NCI-H2107 treated with DMSO at 0.1 percent for 48 hours (cell line): ENCODE results near the gene MSL3.
A peak's percentile ranks its signal among the peaks of the same experiment; 100 is the strongest.

Experiments
- DNase-seq: peaks from one replicate; lab custom pipeline; 2025; ENCODE audit not compliant: unreplicated experiment; lab: John Stamatoyannopoulos, UW

MSL3 gene, protein sequence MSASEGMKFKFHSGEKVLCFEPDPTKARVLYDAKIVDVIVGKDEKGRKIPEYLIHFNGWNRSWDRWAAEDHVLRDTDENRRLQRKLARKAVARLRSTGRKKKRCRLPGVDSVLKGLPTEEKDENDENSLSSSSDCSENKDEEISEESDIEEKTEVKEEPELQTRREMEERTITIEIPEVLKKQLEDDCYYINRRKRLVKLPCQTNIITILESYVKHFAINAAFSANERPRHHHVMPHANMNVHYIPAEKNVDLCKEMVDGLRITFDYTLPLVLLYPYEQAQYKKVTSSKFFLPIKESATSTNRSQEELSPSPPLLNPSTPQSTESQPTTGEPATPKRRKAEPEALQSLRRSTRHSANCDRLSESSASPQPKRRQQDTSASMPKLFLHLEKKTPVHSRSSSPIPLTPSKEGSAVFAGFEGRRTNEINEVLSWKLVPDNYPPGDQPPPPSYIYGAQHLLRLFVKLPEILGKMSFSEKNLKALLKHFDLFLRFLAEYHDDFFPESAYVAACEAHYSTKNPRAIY

DNA sequence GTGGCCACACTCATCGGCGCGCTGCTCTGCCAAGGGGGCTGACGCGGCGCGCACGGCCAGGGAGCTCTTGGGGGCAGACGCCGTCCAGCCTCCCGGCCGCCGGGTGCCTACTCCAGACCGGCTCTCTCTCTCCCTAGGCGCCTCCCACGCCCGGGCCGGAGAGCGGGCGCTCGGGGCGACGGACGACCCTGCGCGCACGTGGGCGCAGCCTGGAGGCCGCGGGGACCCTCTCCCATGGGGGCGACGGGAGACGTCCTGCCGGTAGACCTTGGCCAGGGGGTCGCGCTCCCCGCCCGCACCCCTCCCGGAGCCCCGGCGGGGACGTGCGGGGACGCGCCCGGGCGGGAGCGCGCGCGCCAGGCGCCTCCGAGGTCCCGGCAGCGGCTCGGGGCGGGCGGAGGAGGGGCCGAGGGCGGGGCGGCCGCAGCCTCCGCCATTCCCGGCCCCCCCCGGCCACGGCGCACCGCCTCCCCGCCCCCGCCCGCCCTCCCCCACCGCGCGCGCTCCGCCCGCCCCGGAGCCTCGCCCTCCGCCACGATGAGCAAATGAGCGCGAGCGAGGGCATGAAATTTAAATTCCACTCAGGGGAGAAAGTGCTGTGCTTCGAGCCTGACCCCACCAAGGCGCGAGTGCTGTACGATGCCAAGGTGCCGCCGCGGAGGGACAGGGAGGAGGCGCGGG is at the start of gene MSL3:
TSS of gene MSL3 (plus strand) at position 519 of the 681 bp plus-strand sequence. CDS start at position 546, 27 bp downstream.
- DNase-seq = peak; percentile 28

DNA sequence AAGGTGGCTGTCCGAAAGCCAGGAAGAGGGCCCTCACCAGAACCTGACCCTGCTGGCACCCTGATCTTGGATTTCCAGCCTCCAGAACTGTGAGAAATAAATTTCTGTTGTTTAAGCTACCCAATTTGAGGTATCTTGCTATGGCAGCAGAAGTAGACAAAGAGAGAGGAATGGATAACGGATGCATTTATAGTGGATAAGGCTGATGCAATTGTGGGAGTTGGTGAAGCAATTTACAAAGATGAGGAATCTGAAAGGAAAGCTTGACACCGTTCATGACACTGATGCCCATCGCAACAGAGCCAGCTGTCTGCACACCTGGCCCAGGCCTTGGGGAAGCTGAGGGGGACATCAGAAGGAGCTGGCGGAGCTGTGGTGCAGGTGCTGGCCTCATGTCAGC is 35.7 kb upstream of the MSL3 start:
- DNase-seq = no peak

DNA sequence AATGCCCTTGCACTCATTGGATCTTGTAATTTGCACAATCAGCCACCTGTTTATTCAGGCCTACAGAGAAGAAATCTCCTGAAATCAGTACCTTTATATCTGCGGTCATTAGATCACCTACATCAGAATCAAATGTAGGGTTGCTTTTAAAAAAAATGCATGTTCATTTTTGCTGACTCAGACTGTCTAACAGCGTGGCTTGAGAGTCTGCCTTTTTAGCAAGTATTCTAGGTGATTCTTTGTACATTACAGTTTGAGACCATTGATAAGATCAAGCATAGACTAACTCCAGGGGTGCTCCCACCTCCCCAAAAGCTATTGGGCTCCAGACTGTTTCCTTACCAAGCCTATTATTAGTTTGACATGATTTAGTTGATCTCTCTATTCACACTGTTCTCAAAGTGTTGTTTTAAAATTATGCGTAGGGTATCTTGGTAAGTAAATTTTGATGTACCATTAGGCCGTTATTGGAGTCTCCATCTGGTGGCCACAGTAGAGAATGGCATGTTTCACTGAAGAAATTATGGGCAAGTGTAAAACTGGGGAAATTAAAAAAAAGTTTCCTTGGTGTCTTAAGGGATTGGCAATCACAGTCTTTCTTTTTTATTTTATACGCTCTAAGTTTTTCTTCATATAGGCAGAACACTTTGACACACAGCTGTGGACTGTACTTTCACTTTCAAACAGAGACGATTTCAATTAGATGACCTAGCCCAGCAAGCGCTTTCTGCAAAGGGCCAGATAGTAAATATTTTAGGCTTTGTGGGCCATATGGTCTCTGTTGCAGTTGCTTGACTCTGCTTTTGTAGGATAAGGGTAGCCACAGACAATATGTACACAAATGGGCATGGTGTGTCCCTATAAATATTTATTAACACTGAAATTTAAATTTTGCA is 33.7 kb upstream of the MSL3 start:
- DNase-seq = no peak

DNA sequence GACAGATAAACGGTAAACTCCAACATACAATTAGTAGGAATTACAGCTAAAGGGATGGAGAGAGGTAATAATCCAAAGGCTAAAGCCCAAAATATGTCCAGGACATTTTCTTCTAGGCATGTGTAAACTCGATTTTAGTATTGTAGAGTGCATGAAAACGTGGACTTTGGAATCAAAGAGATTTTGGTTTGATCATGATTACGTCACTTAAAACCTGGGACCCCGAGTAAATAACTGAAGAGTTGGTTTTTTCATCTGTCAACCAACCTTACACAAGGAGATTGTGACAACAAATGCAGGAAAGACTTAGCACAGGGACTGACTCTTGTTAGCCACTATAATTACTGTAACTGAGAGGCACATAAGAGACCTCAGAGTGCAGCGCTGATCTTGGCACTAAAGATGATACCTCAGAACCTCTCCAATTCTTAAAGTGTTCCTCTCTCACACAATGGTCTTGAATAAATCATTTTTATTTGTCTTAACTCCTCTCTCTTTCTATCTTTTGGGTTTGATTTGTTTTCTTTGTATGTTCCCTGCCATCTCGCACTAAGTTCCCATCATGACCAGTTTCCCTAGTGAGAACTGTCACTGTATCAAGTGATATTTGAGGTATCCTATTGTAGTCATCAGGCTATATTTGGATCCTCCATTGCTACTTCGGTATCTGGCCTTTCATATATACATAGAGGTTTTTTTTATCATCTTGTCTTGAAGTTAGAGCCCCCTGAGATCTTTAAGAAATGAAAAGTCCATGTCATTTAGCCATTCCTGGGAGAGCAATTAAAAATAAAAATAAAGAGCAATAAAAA is 32.2 kb upstream of the MSL3 start:
- DNase-seq = no peak

DNA sequence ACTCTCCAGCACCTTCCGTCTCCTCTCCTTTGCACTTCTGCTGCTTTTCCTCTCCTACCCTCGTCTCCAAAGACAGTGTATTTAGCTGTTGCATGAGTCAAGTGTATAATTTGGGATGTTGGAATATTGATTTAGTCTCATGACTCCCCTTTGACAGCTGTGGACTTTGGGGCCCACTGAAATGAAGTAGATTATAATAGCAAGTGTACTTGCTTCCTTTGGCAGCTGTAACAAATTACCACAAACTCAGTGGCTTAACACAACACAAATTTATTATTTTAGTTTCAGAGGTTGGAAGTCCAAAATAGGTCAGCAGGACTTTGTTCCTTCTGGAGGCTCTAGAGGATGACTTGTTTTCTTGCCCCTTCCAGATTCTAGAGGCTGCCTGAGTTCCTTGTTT is 29.5 kb upstream of the MSL3 start:
- no peak for DNase-seq

DNA sequence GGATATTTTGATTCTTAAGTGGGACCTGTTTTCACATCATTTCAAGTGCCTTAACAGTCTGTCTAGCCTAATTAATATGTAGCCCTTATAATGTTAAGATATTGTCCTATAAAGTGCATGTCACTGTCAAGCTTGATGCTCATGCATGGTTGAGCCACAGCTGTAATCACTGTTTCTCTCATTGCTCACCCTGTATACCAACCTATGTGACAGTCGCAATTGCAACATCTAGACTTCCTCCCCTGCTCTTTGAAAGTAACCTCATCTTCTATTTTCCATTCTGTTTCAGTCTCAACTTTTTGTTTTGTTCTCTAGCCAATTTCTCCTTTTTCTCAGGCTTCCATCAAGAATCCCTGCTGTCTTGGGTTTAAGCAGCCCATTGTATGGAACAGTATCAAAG is 24.4 kb upstream of the MSL3 start:
- DNase-seq = no peak

DNA sequence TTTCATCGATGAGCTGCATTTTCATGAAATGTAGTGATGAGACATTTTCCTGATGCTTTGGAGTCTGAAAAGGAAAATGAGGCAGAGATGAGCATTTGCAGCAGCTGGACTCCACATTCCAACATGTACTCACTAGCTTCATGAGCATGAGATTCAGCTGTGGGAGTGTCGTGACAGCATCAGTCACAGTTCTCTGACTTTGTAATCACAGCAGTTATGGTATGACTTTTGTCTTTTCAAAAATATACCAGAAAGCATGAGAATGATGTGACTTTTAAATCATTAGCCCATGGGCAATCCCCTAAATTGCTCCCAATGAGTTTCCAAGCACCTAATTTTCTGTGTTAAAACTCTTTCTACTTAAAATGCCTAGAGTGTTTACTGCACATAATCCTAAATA is 18.3 kb upstream of the MSL3 start:
- no peak for DNase-seq

DNA sequence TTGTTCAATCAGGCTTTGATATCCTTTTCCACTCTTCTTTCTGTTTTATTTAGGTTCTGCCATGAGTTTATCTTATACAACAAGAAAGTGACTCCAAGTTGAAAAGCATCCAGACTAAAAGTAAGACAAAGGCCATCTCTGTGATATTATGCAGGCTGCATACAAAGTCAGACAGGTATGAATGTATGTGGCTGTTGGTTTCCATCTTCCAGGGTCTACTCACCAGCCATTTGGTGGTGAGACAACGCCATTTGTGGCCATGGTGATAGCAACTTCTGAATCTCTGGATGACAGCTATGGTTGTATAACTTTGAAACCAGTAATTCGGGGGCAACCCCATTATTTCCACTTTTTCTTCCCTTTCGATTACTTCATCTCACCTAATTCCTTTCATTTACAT is 17.2 kb upstream of the MSL3 start:
- no peak for DNase-seq

DNA sequence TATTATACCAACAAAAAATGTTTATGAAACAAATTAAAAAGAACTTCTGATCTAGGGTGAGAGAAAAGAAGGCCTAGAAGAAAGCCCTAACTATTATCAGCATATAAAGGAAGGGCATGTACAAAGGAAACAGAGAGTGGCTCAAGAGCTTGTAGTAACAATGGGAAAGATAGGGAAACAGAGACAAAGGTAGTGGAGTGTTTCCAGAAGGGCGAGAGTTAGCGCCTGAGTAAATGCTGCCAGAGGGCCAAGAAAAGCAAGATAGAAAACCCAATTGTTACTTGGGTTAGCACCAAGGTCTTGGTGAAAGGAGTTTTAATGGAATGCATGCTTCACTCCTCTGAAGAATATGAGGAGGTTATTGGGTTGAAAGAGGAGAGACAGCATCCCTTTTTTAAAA is 16.5 kb upstream of the MSL3 start:
- no peak for DNase-seq

DNA sequence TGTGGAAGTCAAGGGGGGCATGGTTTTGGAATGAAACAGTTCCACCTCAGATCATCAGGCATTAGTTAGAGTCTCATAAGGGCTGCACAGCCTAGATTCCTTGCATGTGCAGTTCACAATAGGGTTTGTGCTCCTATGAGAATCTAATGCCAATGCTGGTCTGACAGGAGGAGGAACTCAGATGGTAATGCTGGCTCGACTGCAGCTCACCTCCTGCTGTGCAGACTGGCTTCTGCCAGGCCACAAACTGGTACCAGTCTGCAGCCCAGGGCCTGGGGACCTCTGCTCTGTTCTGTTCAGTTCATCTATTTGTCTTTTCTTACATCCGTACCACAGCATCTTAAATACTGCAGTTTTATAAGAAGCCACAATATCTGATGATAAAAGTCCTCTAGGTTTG is 12.2 kb upstream of the MSL3 start:
- DNase-seq = no peak

DNA sequence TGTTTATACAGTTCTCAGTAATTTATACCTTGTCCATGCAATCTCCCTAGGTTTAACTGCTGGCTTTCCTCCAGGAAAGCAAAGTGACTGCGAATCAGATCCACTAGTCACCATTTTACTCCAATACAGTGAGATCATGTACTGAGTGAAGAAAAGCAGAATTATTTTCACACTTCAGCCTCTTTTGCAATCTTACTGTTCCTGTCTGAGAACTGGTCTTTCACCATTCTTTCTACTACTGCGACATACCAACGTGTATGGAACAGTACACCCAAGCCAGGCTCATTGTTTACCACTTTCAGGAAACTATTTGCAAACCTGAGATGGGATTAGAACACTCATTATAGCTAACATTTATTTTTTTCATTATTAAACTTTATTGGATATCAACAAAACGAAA is 8.0 kb upstream of the MSL3 start:
- DNase-seq = no peak

DNA sequence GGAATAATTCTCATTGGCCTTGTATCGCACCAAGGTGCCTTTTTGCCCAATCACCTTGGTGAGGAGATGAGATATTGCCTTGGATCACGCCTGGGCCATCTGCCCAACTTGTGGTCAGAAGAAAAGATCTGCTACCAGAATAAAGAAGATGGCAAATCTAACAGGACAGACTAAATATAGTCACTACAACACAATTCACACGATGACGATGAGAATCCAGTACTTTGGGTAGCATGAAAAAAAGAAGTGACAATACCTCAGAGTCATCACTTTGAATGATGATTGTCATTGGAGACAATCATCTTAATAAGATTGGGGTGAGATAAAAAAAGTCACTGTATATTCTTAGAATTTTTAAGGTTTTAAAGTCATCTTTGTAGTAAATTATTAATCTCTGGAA is 7.3 kb upstream of the MSL3 start:
- no peak for DNase-seq

DNA sequence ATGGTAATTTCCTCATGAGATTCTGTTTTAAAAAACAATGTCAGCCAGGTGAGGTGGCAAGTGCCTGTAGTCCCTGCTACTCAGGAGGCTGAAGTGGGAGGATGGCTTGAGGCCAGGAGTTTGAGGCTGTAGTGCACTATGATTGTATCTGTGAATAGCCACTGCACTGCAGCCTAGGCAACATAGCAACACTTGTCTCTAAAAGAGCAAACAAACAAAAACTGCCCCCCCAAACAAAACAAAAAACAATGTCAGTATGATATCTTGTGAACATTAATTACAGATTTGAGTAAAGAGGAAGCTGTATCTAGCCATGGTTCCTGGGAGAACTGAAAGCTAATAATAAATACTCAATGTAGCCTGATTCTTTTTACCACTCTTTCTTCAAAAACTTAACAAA is 6.8 kb upstream of the MSL3 start:
- DNase-seq = no peak

DNA sequence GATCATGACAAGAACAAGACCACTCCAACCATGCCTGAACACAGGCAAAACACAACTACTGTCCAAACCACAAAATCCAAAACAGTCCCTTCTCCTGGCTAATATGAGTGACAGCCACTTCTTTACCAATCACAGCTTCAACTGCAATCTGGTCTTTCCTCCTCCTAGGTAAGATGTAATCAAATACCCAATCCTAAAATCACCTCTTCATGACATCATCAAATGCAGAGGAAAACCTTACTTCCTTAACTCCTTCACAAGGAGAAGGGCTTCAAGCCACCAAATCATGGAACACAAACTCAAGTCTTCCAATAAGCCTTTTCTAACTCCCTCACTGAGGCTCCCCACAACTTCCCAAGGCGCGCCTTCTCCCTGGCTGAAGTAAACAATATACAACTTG is 4.4 kb upstream of the MSL3 start:
- no peak for DNase-seq

DNA sequence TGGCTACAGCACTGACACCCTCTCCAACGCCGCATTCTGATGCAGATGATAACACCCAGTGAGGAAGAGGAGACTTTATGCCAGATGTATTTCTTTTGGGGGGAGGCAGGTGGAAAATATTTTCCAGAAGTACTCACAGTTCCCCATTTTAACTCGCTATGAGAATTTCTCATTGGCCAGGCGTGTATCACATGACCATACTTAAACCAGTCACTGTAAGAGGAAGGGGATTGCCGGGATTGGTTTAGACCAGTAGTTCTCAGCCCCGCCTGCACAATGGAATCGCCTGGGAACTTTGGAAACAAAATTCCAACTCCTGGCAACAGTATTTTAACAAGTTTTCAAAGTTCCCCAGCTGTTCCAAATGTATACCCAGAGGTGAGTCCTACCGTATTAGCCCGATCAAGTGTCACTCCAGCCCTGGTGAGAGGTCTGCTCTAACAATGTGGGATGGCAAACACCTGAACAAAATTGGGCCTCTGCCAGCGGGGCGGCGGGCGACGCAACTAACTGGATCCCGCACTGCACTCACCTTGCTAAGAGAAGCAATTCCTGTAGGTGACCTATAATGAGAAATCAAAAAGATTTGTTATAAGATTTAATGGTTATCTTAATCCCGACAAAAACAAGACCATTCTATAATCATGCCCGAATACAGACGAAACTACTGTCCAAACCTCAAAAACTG is 2.9 kb upstream of the MSL3 start:
- DNase-seq = no peak

DNA sequence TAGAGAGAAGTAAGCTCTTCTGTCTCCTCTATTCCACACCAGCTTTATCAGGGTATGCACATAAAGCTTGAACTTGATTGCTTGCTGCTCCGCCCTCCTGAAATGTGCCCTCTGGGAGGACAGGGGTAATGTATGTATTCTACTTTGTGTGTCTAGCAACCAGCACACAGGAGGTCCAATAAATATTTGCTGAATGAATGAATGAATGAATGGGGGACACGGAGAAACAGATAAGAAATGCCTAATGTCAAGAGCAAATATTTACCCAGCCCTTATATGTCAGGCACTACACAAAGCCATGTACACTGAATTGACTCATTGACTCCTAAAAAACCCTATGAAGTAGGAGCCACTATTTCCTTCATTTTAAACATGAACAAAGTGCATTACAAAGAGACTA is 2.3 kb upstream of the MSL3 start:
- no peak for DNase-seq

DNA sequence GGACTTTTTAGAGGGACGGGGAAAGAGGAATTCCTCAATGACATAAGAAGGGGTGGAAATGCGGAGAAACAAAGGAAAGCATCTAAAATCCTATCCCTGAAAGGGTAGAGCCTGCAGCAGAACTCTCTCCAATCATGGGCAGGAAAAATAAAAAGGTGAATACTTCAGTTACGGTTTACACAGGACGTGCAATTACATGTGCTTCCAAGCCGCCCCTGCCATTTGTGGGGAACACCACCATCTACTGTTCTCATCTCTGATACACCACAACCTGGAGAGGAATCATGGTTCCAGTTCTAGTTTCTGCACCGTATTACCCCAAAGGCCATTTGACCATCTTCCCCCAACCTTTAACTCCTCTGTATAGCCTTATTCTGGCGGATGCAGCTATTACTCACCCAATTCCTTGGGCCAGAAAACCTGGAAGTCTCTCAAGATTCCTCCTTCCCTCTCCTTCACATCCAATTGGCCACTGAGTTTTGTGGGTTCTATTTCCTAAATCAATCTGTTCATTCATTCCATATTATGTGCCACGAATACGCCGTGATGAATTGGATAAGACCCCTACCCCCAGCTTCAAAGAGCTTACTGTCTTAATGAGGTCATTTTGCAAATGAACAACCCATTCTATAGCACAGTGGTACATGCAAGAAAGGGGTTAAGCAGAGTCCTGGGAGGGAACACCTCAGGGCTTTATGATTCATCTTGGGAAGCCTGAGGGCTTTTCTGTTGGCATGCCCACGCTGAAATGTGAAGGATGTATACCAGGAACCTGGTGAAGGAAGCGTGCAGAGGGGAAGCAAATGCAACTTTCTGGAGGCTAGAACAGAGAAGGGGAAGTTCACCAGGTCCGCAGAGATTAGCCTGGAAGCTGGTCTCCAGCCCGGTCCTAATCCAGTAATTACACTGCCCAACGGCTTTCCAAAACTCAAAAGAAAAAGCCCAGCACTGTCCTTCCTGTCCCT is 1.4 kb upstream of the MSL3 start:
- no peak for DNase-seq

DNA sequence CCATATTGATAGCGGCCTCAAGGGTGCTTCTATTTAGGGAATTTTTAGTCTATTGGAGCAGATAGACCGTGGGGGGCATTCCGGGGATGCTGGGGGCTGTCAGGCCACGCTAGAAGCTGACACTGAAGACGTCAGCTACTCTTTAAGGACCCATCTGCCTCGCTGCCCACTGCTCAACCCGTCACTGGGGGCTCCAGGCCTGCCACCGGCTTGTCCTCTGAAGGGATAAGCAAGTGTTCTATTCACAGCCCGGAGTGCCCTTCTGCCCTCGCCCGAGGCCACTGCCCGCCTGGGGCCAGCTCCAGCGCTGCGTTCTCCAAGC is 679 bp upstream of the MSL3 start:
- no peak for DNase-seq
